Measurements from ENCODE around the gene ZNF69. TPM values are rescaled to one million over a fixed set of nuclear protein-coding genes. Genes with fewer than 3 reads are reported as not detected.
"Not testable (repeated sequence)": the region's sequence is repeated elsewhere in the genome, so short reads cannot be mapped to it uniquely, and the experiment has no call there.

ZNF69 gene
- total and polyA plus RNA-seq, 2 donors (not counting 1 experiment from before 2014, with no cell fraction given): 0.92 to 2.1 TPM

- Histone ChIP-seq H3K79me2 (ENCODE audit: control insufficient read depth, insufficient read depth, low read length) (peaks cover 90% of the 10 kb centered on the region), H3K4me2 (replicated peaks; ENCODE audit: low read depth, low read length, poor library complexity, severe bottlenecking) (no peak overlapping the region), H3K27ac (ENCODE audit: low read length in 2 of 2) (no peak overlapping the region), H3K36me3 (replicated peaks in 1 of 2; ENCODE audit: control extremely low read depth in 1 of 2, control insufficient read depth in 1 of 2, extremely low read depth in 1 of 2, insufficient read depth in 2 of 2, low read length in 1 of 2) (peaks cover 8 to 21% of the 10 kb centered on the region in 2 experiments), H2AFZ (ENCODE audit: insufficient read depth, low read depth, low read length, poor library complexity, severe bottlenecking) (no peak overlapping the region), H3K27me3 (replicated peaks in 1 of 4; ENCODE audit: control extremely low read depth in 1 of 4, control insufficient read depth in 3 of 4, insufficient read depth in 4 of 4, low read length in 3 of 4) (no peaks in the 10 kb centered on the region), H3K9ac (ENCODE audit: low read length) (no peak overlapping the region), H4K20me1 (ENCODE audit: control insufficient read depth, insufficient read depth, low read length, poor library complexity, severe bottlenecking) (peaks cover 56% of the 10 kb centered on the region), H3K4me1 (ENCODE audit: control insufficient read depth in 2 of 2, insufficient read depth in 2 of 2, low read length in 2 of 2) (no peaks in the 10 kb centered on the region), H3K4me3 (ENCODE audit: control extremely low read depth in 1 of 5, extremely low read depth in 1 of 5, insufficient read depth in 1 of 5, low read depth in 2 of 5, low read length in 4 of 5) (no peak overlapping the region), H3K9me3 (ENCODE audit: control extremely low read depth in 1 of 3, control insufficient read depth in 2 of 3, insufficient read depth in 1 of 3, low read length in 2 of 3) (peaks cover 11 to 46% (median 41%) of the 10 kb centered on the region in 3 donors)
- peaks cover 14% of the 10 kb centered on the region for H3K9me3 Mint-ChIP-seq (ENCODE audit: insufficient read depth)
- no peak overlapping the region for H3K4me3 Mint-ChIP-seq
- 100% methylated on average over 4 of the region's 7 CpGs for WGBS (ENCODE audit: insufficient coverage)
- no peaks in the 10 kb centered on the region for H3K27me3 Mint-ChIP-seq
- intact Hi-C loops (cut with micrococcal nuclease): no loop called here
- ChIA-PET POLR2A (no interaction called here), CTCF (no interaction called here)
- TF ChIP-seq CTCF (IDR thresholded peaks at IDR 0.05) (no peak), EZH2 (IDR thresholded peaks at IDR 0.05; ENCODE audit: borderline replicate concordance, insufficient read depth, low read depth, low read length, poor library complexity, severe bottlenecking) (no peak)
- no peak for ATAC-seq (ENCODE audit: low read depth)
- H3K4me1 Mint-ChIP-seq: peaks cover 6% of the 10 kb centered on the region
- H3K27ac Mint-ChIP-seq: no peak overlapping the region
- no peak for DNase-seq
Observed at GRCh38 chr19:11860721-11861120, 26.9 kb upstream of the ZNF69 start.

GRCh38 chr19:11861301-11861700, 26.3 kb upstream of the ZNF69 start:
- H3K27me3 Mint-ChIP-seq: no peaks in the 10 kb centered on the region
- peaks cover 11 to 48% (median 46%) of the 10 kb centered on the region in 3 donors for H3K9me3 ChIP-seq (ENCODE audit: control extremely low read depth in 1 of 3, control insufficient read depth in 2 of 3, insufficient read depth in 1 of 3, low read length in 2 of 3)
- POLR2A ChIA-PET: no interaction called here
- H3K4me2 ChIP-seq (replicated peaks; ENCODE audit: low read depth, low read length, poor library complexity, severe bottlenecking): no peak overlapping the region
- no peak overlapping the region for H3K4me3 Mint-ChIP-seq
- H3K4me1 ChIP-seq (ENCODE audit: control insufficient read depth in 2 of 2, insufficient read depth in 2 of 2, low read length in 2 of 2): no peaks in the 10 kb centered on the region
- H3K79me2 ChIP-seq (ENCODE audit: control insufficient read depth, insufficient read depth, low read length): peaks cover 90% of the 10 kb centered on the region
- DNase-seq (no peak), ATAC-seq (ENCODE audit: low read depth) (no peak)
- CTCF ChIA-PET: interaction anchor here (0.9 kb wide), 1 partner anchor 173 kb away, joined by 3 read pairs; no protein-coding TSS in a partner anchor
- peaks cover 9 to 25% of the 10 kb centered on the region in 2 experiments for H3K36me3 ChIP-seq (replicated peaks in 1 of 2; ENCODE audit: control extremely low read depth in 1 of 2, control insufficient read depth in 1 of 2, extremely low read depth in 1 of 2, insufficient read depth in 2 of 2, low read length in 1 of 2)
- H3K9ac ChIP-seq (ENCODE audit: low read length): no peak overlapping the region
- WGBS (ENCODE audit: insufficient coverage): no CpG with 5 or more reads among the region's 2 CpGs
- H3K9me3 Mint-ChIP-seq (ENCODE audit: insufficient read depth): peaks cover 14% of the 10 kb centered on the region
- peaks cover 3% of the 10 kb centered on the region for H3K4me1 Mint-ChIP-seq
- intact Hi-C loops (cut with micrococcal nuclease): no loop called here
- no peak overlapping the region for H2AFZ ChIP-seq (ENCODE audit: insufficient read depth, low read depth, low read length, poor library complexity, severe bottlenecking)
- TF ChIP-seq EZH2 (IDR thresholded peaks at IDR 0.05; ENCODE audit: borderline replicate concordance, insufficient read depth, low read depth, low read length, poor library complexity, severe bottlenecking): no peak
- no peak overlapping the region for H3K4me3 ChIP-seq (ENCODE audit: control extremely low read depth in 1 of 5, extremely low read depth in 1 of 5, insufficient read depth in 1 of 5, low read depth in 2 of 5, low read length in 4 of 5)
- peaks cover 51% of the 10 kb centered on the region for H4K20me1 ChIP-seq (ENCODE audit: control insufficient read depth, insufficient read depth, low read length, poor library complexity, severe bottlenecking)
- no peak overlapping the region for H3K27ac ChIP-seq (ENCODE audit: low read length in 2 of 2)
- no peak overlapping the region for H3K27ac Mint-ChIP-seq
- no peaks in the 10 kb centered on the region for H3K27me3 ChIP-seq (replicated peaks in 1 of 4; ENCODE audit: control extremely low read depth in 1 of 4, control insufficient read depth in 3 of 4, insufficient read depth in 4 of 4, low read length in 3 of 4)

GRCh38 chr19:11867766-11868165, 19.8 kb upstream of the ZNF69 start:
- H3K27ac ChIP-seq (ENCODE audit: low read length in 2 of 2); POLR2A ChIA-PET; H2AFZ ChIP-seq (ENCODE audit: insufficient read depth, low read depth, low read length, poor library complexity, severe bottlenecking); H3K9ac ChIP-seq (ENCODE audit: low read length); CTCF ChIA-PET; H3K27ac Mint-ChIP-seq; intact Hi-C loops (cut with micrococcal nuclease); H3K4me1 ChIP-seq (ENCODE audit: control insufficient read depth in 2 of 2, insufficient read depth in 2 of 2, low read length in 2 of 2); H4K20me1 ChIP-seq (ENCODE audit: control insufficient read depth, insufficient read depth, low read length, poor library complexity, severe bottlenecking); ATAC-seq (ENCODE audit: low read depth); H3K4me3 Mint-ChIP-seq; H3K27me3 ChIP-seq (replicated peaks in 1 of 4; ENCODE audit: control extremely low read depth in 1 of 4, control insufficient read depth in 3 of 4, insufficient read depth in 4 of 4, low read length in 3 of 4); DNase-seq; H3K4me1 Mint-ChIP-seq; H3K4me2 ChIP-seq (replicated peaks; ENCODE audit: low read depth, low read length, poor library complexity, severe bottlenecking); H3K27me3 Mint-ChIP-seq: not testable (repeated sequence)
- Histone ChIP-seq H3K79me2 (ENCODE audit: control insufficient read depth, insufficient read depth, low read length) (peaks cover 29% of the 10 kb centered on the region), H3K36me3 (replicated peaks in 1 of 2; ENCODE audit: control extremely low read depth in 1 of 2, control insufficient read depth in 1 of 2, extremely low read depth in 1 of 2, insufficient read depth in 2 of 2, low read length in 1 of 2) (peaks cover 25 to 39% of the 10 kb centered on the region in 2 experiments), H3K9me3 (ENCODE audit: control extremely low read depth in 1 of 3, control insufficient read depth in 2 of 3, insufficient read depth in 1 of 3, low read length in 2 of 3) (peaks cover 21 to 79% (median 57%) of the 10 kb centered on the region in 3 donors), H3K4me3 (ENCODE audit: control extremely low read depth in 1 of 5, extremely low read depth in 1 of 5, insufficient read depth in 1 of 5, low read depth in 2 of 5, low read length in 4 of 5) (peak overlapping the region in 1 of 5 experiments; percentile 16)
- WGBS (ENCODE audit: insufficient coverage): no CpG with 5 or more reads among the region's 4 CpGs
- peaks cover 38% of the 10 kb centered on the region for H3K9me3 Mint-ChIP-seq (ENCODE audit: insufficient read depth)

Measured in B cell (primary cell).